CD4-positive, alpha-beta T cell (primary cell): Measurements from ENCODE around the gene KIF7. TPM values are rescaled to one million over a fixed set of nuclear protein-coding genes. Genes with fewer than 3 reads are reported as not detected.

Experiments
- ATAC-seq: fragments of 200-7000 bp; cut with Tn5 transposase; one replicate; pipeline ENCODE4 v1.10.0; 2022; ENCODE audit warnings: mild to moderate bottlenecking; ENCODE audit not compliant: poor library complexity
- CTCF ChIA-PET: fragments of 350-600 bp; sonication (Branson Sonifier 250); formaldehyde crosslinking; loops from one replicate; lab custom pipeline; 2021; ENCODE audit warnings: antibody characterized with exemption, inconsistent platforms; lab: Charles Lee
- POLR2A ChIA-PET: fragments of 350-600 bp; sonication (Branson Sonifier 250); formaldehyde crosslinking; loops from one replicate; lab custom pipeline; 2021; ENCODE audit warnings: antibody characterized with exemption, inconsistent platforms; lab: Charles Lee
- DNase-seq, 14 experiments: peaks; one replicate each; pipeline ENCODE4 v3.0.0-alpha.2; 2013 to 2020; ENCODE audit warnings: mixed read lengths in 2 of 14
- H3K27ac ChIP-seq, 2 donors: one replicate each; pipeline versions ENCODE4 v1.5.1 to v1.7.0; 2013; ENCODE audit warnings: low read length in 2 of 2, low read depth in 1 of 2, mild to moderate bottlenecking in 1 of 2
- H3K27me3 ChIP-seq, 2 experiments: 1 replicate in 1 of 2; 2 replicates in 1 of 2; pipeline versions ENCODE4 v1.6.1 to v1.7.0; 2013; ENCODE audit warnings: low read length in 2 of 2, control low read depth in 1 of 2, mild to moderate bottlenecking in 1 of 2, moderate library complexity in 1 of 2; ENCODE audit not compliant: insufficient read depth in 2 of 2, control insufficient read depth in 1 of 2
- H3K36me3 ChIP-seq: one replicate; pipeline ENCODE4 v1.6.1; 2013; ENCODE audit warnings: low read length, control low read depth; ENCODE audit not compliant: insufficient read depth
- H3K4me1 ChIP-seq: one replicate; pipeline ENCODE4 v1.6.1; 2013; ENCODE audit warnings: low read length, control low read depth; ENCODE audit not compliant: insufficient read depth
- H3K4me3 ChIP-seq: one replicate; pipeline ENCODE4 v1.5.1; 2013; ENCODE audit warnings: mild to moderate bottlenecking, low read length, moderate library complexity
- H3K9me3 ChIP-seq, 2 experiments: 1 replicate in 1 of 2; 2 replicates in 1 of 2; pipeline versions ENCODE4 v1.6.1 to v1.7.0; 2013; ENCODE audit warnings: low read length in 2 of 2, mild to moderate bottlenecking in 2 of 2, control low read depth in 1 of 2, moderate library complexity in 1 of 2; ENCODE audit not compliant: control insufficient read depth in 1 of 2, insufficient read depth in 1 of 2
- H3K27ac Mint-ChIP-seq: one replicate; pipeline ENCODE4 v1.8.0; 2020; ENCODE audit warnings: mixed read lengths
- H3K27me3 Mint-ChIP-seq: one replicate; pipeline ENCODE4 v1.8.0; 2021; ENCODE audit warnings: mixed read lengths
- H3K36me3 Mint-ChIP-seq: one replicate; pipeline ENCODE4 v1.8.0; 2021; ENCODE audit warnings: low read depth, mixed read lengths
- H3K4me1 Mint-ChIP-seq: one replicate; pipeline ENCODE4 v1.8.0; 2021; ENCODE audit warnings: low read depth, mixed read lengths
- H3K4me3 Mint-ChIP-seq: one replicate; pipeline ENCODE4 v1.8.0; 2020; ENCODE audit warnings: mild to moderate bottlenecking, mixed read lengths
- H3K9me3 Mint-ChIP-seq: one replicate; pipeline ENCODE4 v1.8.0; 2020; ENCODE audit warnings: mixed read lengths
- CTCF ChIP-seq: fragments of 200-600 bp; IDR thresholded peaks from one replicate; pipeline ENCODE4 v1.8.0; 2022; ENCODE audit warnings: antibody characterized with exemption, mild to moderate bottlenecking
- intact Hi-C, 2 experiments: fragments of 100-400 bp; cut with DNase I in 1 of 2; cut with micrococcal nuclease in 1 of 2; formaldehyde crosslinking; loops; one replicate each; pipeline versions ENCODE4 v1.15.1 to v1.9.0; 2023 to 2025; cut with DNase I, micrococcal nuclease
- total RNA-seq, 174 experiments: library from RNA in 2 of 174; stranded (reverse) in 2 of 174; gene quantifications; one replicate each; pipeline ENCODE4 v1.2.3 and lab custom pipeline; 2021 to 2026

The KIF7 gene
- total RNA-seq, 2 experiments from 2014 or later, result 0.08 to 0.20 TPM

DNA sequence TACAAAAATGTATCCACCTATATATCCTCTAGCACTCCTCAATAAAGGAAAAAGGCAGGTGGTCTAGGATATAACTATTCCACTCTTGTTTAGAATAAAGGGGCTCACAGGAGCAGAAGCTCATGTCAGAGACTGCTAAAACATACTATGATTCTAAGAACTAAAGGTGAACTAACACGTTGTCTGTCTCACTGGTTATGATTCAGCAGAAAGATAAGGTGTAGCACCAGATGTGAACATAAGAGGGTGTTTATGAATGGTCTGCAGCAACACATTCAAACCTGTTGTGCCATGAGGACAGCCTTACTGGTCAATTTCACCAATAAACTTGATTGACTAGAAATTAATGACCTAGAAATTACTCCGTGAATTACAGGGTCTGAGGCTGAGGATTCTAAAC, 30.7 kb upstream of the KIF7 start:
- no peak overlapping the region for H3K4me3 Mint-ChIP-seq
- DNase-seq (no peak), ATAC-seq (no peak)
- Histone ChIP-seq H3K4me1 (peaks cover 13% of the 10 kb centered on the region), H3K27me3 (no peaks in the 10 kb centered on the region), H3K27ac (no peak overlapping the region), H3K36me3 (peaks cover 2% of the 10 kb centered on the region), H3K4me3 (no peak overlapping the region), H3K9me3 (no peaks in the 10 kb centered on the region)
- no peak for TF ChIP-seq CTCF
- POLR2A ChIA-PET, result no interaction called here
- no peaks in the 10 kb centered on the region for H3K9me3 Mint-ChIP-seq
- no peak overlapping the region for H3K27ac Mint-ChIP-seq
- no peaks in the 10 kb centered on the region for H3K27me3 Mint-ChIP-seq
- intact Hi-C loops, result no loop called here
- H3K4me1 Mint-ChIP-seq, result peaks cover 3% of the 10 kb centered on the region
- CTCF ChIA-PET, result no interaction called here
- peaks cover 14% of the 10 kb centered on the region for H3K36me3 Mint-ChIP-seq

DNA sequence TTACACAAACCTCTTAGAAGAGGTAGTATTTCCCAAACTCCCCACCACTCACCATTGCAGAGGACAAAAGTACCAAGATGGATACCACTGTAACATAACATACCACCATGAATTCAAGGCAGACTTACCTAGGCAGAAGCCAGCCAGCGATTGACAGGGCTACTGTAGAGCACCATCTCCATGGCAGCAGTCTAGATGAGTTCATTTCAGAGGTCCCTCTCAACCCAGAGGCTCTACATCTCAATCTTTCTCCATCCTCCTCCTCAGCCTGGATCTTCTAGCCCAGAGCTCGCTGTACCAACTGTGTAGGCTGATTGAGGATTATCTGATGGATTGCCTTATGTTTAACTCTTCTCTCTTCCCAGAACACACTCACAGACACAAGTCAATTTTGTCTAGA, 25.9 kb upstream of the KIF7 start:
- ChIA-PET POLR2A (no interaction called here), CTCF (no interaction called here)
- TF ChIP-seq CTCF, result no peak
- peaks cover under 1% of the 10 kb centered on the region for H3K36me3 ChIP-seq
- no peaks in the 10 kb centered on the region for H3K4me1 ChIP-seq
- no peaks in the 10 kb centered on the region for H3K27me3 ChIP-seq
- ATAC-seq (no peak), DNase-seq (no peak)
- Mint-ChIP-seq H3K36me3 (peaks cover 14% of the 10 kb centered on the region), H3K9me3 (no peaks in the 10 kb centered on the region), H3K27me3 (no peaks in the 10 kb centered on the region), H3K27ac (no peak overlapping the region), H3K4me3 (no peak overlapping the region), H3K4me1 (no peaks in the 10 kb centered on the region)
- intact Hi-C loops, result no loop called here
- no peak overlapping the region for H3K4me3 ChIP-seq
- no peaks in the 10 kb centered on the region for H3K9me3 ChIP-seq
- no peak overlapping the region for H3K27ac ChIP-seq

DNA sequence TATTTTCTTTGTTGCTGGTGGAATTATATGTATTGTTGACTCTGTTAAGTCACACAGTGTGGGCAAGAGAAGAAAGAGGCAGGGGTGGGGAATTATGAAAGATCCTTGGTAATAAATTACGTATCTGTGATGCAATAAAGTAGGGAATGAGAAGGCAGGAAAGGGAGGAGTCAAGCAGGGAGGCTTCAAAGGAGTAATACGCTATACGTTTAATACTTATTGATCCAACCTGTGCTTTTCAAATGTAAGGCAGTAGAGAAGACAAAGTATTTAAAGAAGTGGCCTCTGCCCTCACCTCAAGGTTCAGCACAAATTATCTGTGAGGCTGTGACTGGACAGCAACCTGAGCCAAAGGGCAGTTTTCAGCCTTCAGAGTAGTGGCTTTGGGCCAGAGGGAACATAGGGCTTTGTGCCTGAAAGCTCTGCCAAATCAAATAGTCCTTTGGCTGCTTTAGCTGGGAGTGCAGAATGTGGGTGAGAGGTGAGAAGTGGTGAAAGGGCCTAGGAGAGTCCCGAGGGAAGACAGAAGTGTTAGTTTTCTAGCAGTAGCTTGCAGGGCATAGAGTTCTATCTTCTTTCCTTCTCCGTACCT, 25.1 kb upstream of the KIF7 start:
- H3K27ac ChIP-seq, result no peak overlapping the region
- Mint-ChIP-seq H3K4me3 (no peak overlapping the region), H3K27ac (no peak overlapping the region), H3K36me3 (peaks cover 11% of the 10 kb centered on the region), H3K9me3 (no peaks in the 10 kb centered on the region), H3K4me1 (no peaks in the 10 kb centered on the region), H3K27me3 (no peaks in the 10 kb centered on the region)
- POLR2A ChIA-PET, result no interaction called here
- H3K9me3 ChIP-seq, result no peaks in the 10 kb centered on the region
- H3K4me1 ChIP-seq, result no peaks in the 10 kb centered on the region
- CTCF ChIA-PET, result no interaction called here
- ATAC-seq, result no peak
- no peaks in the 10 kb centered on the region for H3K27me3 ChIP-seq
- no peaks in the 10 kb centered on the region for H3K36me3 ChIP-seq
- no peak for DNase-seq
- H3K4me3 ChIP-seq, result no peak overlapping the region
- intact Hi-C loops, result no loop called here
- no peak for TF ChIP-seq CTCF
